ENCODE data around the gene MYO1E. TPM values are rescaled to one million over a fixed set of nuclear protein-coding genes. Genes with fewer than 3 reads are reported as not detected.
"Not testable (repeated sequence)": the region's sequence is repeated elsewhere in the genome, so short reads cannot be mapped to it uniquely, and the experiment has no call there.

Gene MYO1E
- polyA plus RNA-seq, 2 donors = 39.6 to 43.3 TPM

DNA sequence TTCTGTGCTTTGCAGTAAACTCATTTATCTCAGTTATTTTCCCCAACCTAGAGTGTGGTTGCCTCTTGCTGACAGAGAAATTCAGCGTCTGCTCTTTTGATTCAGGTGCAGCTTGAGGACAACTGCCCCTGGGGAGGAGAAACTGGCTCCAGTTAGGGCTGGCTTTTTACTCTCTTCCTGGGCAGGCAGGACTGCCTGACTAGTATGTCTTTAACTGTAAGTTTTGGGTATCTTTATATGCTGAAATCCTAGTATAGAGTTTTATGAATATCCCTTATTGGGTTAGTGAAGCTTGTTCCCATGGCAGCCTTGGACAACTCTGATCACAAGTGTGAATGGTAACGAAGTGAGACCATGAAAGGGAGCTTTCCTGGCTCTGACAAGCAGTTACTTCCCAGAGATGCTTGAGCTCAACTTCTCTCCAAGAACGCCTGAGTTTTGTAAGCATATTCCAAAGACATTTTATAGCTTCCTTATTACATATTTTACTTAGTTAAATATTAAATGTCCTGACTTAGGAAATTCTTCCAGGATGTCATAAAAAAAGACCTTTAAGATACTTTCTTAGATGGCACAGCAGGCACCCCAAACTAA lies 240.6 kb downstream of the MYO1E start:
- peaks cover 0 to 27% of the 10 kb centered on the region in 2 donors for H3K36me3 ChIP-seq (ENCODE audit: control insufficient read depth in 2 of 2, insufficient read depth in 2 of 2, low read length in 1 of 2)
- no peaks in the 10 kb centered on the region for H3K4me1 ChIP-seq (ENCODE audit: control insufficient read depth in 2 of 2, insufficient read depth in 2 of 2, low read length in 1 of 2)
- H3K4me3 ChIP-seq (ENCODE audit: low read depth in 1 of 2, low read length in 2 of 2) = no peak overlapping the region
- WGBS, 2 donors = 93 to 95% methylated on average over 3 of the region's 3 CpGs
- H3K27ac ChIP-seq (ENCODE audit: low read depth in 2 of 2, low read length in 1 of 2) = no peak overlapping the region
- H3K27me3 ChIP-seq (ENCODE audit: control insufficient read depth in 1 of 2, insufficient read depth in 2 of 2, low read length in 2 of 2) = no peaks in the 10 kb centered on the region
- H3K9me3 ChIP-seq (ENCODE audit: control insufficient read depth in 2 of 2, insufficient read depth in 1 of 2, low read depth in 1 of 2, low read length in 1 of 2) = no peaks in the 10 kb centered on the region

DNA sequence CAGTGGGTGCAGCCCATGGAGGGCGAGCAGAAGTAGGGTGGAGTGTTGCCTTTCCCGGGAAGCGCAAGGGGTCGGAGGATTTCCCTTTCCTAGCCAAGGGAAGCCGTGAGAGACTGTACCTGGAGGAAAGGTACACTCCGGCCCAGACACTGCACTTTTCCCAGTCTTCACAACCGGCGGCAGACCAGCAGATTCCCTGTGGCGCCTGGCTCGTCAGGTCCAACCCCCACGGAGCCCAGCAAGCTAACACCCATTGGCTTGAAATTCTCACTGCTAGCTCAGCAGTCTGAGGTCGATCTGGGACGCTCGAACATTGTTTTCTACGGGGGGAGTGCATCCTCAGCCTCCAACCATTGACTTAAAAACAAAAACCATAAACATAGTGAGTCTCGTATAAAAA lies 241.2 kb downstream of the MYO1E start:
- peaks cover 0 to 25% of the 10 kb centered on the region in 2 donors for H3K36me3 ChIP-seq (ENCODE audit: control insufficient read depth in 2 of 2, insufficient read depth in 2 of 2, low read length in 1 of 2)
- no peak overlapping the region for H3K4me3 ChIP-seq (ENCODE audit: low read depth in 1 of 2, low read length in 2 of 2)
- H3K27ac ChIP-seq (ENCODE audit: low read depth in 2 of 2, low read length in 1 of 2) = no peak overlapping the region
- WGBS, 2 donors = 97 to 98% methylated on average over 16 of the region's 16 CpGs
- H3K4me1 ChIP-seq (ENCODE audit: control insufficient read depth in 2 of 2, insufficient read depth in 2 of 2, low read length in 1 of 2) = no peaks in the 10 kb centered on the region
- H3K27me3 ChIP-seq (ENCODE audit: control insufficient read depth in 1 of 2, insufficient read depth in 2 of 2, low read length in 2 of 2) = no peaks in the 10 kb centered on the region
- no peaks in the 10 kb centered on the region for H3K9me3 ChIP-seq (ENCODE audit: control insufficient read depth in 2 of 2, insufficient read depth in 1 of 2, low read depth in 1 of 2, low read length in 1 of 2)

- H3K27ac ChIP-seq (ENCODE audit: low read depth in 2 of 2, low read length in 1 of 2); H3K36me3 ChIP-seq (ENCODE audit: control insufficient read depth in 2 of 2, insufficient read depth in 2 of 2, low read length in 1 of 2); H3K4me3 ChIP-seq (ENCODE audit: low read depth in 1 of 2, low read length in 2 of 2); H3K27me3 ChIP-seq (ENCODE audit: control insufficient read depth in 1 of 2, insufficient read depth in 2 of 2, low read length in 2 of 2); H3K9me3 ChIP-seq (ENCODE audit: control insufficient read depth in 2 of 2, insufficient read depth in 1 of 2, low read depth in 1 of 2, low read length in 1 of 2); H3K4me1 ChIP-seq (ENCODE audit: control insufficient read depth in 2 of 2, insufficient read depth in 2 of 2, low read length in 1 of 2): not testable (repeated sequence)
- WGBS, 2 donors = 86 to 92% methylated on average over 1 of the region's 1 CpG
Measured at GRCh38 chr15:59127255-59127654, 245.4 kb downstream of the MYO1E start.

DNA sequence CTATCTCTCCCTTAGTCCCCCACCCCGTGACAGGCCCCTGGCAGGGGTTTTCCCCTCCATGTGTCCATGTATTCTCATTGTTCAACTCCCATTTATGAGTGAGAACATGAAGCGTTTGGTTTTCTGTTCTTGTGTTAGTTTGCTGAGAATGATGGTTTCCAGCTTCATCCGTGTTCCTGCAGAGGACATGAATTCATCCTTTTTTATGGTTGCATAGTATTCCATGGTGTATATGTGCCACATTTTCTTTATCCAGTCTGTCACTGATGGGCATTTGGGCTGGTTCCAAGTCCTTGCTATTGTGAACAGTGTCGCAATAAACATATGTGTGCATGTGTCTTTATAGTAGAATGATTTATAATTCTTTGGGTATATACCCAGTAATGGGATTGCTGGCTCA lies 247.0 kb downstream of the MYO1E start:
- not testable (repeated sequence) for H3K27me3 ChIP-seq (ENCODE audit: control insufficient read depth in 1 of 2, insufficient read depth in 2 of 2, low read length in 2 of 2); H3K36me3 ChIP-seq (ENCODE audit: control insufficient read depth in 2 of 2, insufficient read depth in 2 of 2, low read length in 1 of 2); H3K9me3 ChIP-seq (ENCODE audit: control insufficient read depth in 2 of 2, insufficient read depth in 1 of 2, low read depth in 1 of 2, low read length in 1 of 2); H3K4me1 ChIP-seq (ENCODE audit: control insufficient read depth in 2 of 2, insufficient read depth in 2 of 2, low read length in 1 of 2); H3K27ac ChIP-seq (ENCODE audit: low read depth in 2 of 2, low read length in 1 of 2); H3K4me3 ChIP-seq (ENCODE audit: low read depth in 1 of 2, low read length in 2 of 2)
- WGBS, 2 donors = 94 to 98% methylated on average over 4 of the region's 4 CpGs

- H3K4me3 ChIP-seq (ENCODE audit: low read depth in 1 of 2, low read length in 2 of 2) = no peak overlapping the region
- WGBS, 2 donors = 81 to 92% methylated on average over 2 of the region's 2 CpGs
- no peak overlapping the region for H3K27ac ChIP-seq (ENCODE audit: low read depth in 2 of 2, low read length in 1 of 2)
- no peaks in the 10 kb centered on the region for H3K9me3 ChIP-seq (ENCODE audit: control insufficient read depth in 2 of 2, insufficient read depth in 1 of 2, low read depth in 1 of 2, low read length in 1 of 2)
- H3K27me3 ChIP-seq (ENCODE audit: control insufficient read depth in 1 of 2, insufficient read depth in 2 of 2, low read length in 2 of 2) = no peaks in the 10 kb centered on the region
- no peaks in the 10 kb centered on the region for H3K36me3 ChIP-seq (ENCODE audit: control insufficient read depth in 2 of 2, insufficient read depth in 2 of 2, low read length in 1 of 2)
- no peaks in the 10 kb centered on the region for H3K4me1 ChIP-seq (ENCODE audit: control insufficient read depth in 2 of 2, insufficient read depth in 2 of 2, low read length in 1 of 2)
Measured at GRCh38 chr15:59124261-59124660, 248.4 kb downstream of the MYO1E start.

GRCh38 chr15:59120937-59121336 lies 251.7 kb downstream of the MYO1E start:
- WGBS, 2 donors = 92 to 93% methylated on average over 5 of the region's 5 CpGs
- H3K27me3 ChIP-seq (ENCODE audit: control insufficient read depth in 1 of 2, insufficient read depth in 2 of 2, low read length in 2 of 2) = no peaks in the 10 kb centered on the region
- H3K4me3 ChIP-seq (ENCODE audit: low read depth in 1 of 2, low read length in 2 of 2) = no peak overlapping the region
- no peaks in the 10 kb centered on the region for H3K4me1 ChIP-seq (ENCODE audit: control insufficient read depth in 2 of 2, insufficient read depth in 2 of 2, low read length in 1 of 2)
- no peak overlapping the region for H3K27ac ChIP-seq (ENCODE audit: low read depth in 2 of 2, low read length in 1 of 2)
- H3K36me3 ChIP-seq (ENCODE audit: control insufficient read depth in 2 of 2, insufficient read depth in 2 of 2, low read length in 1 of 2) = peaks cover 0 to 2% of the 10 kb centered on the region in 2 donors
- no peaks in the 10 kb centered on the region for H3K9me3 ChIP-seq (ENCODE audit: control insufficient read depth in 2 of 2, insufficient read depth in 1 of 2, low read depth in 1 of 2, low read length in 1 of 2)

GRCh38 chr15:59119625-59120024 lies 253.0 kb downstream of the MYO1E start:
- Histone ChIP-seq H3K36me3 (ENCODE audit: control insufficient read depth in 2 of 2, insufficient read depth in 2 of 2, low read length in 1 of 2) (peaks cover 0 to 2% of the 10 kb centered on the region in 2 donors), H3K4me1 (ENCODE audit: control insufficient read depth in 2 of 2, insufficient read depth in 2 of 2, low read length in 1 of 2) (no peaks in the 10 kb centered on the region), H3K27me3 (ENCODE audit: control insufficient read depth in 1 of 2, insufficient read depth in 2 of 2, low read length in 2 of 2) (no peaks in the 10 kb centered on the region), H3K27ac (ENCODE audit: low read depth in 2 of 2, low read length in 1 of 2) (no peak overlapping the region), H3K9me3 (ENCODE audit: control insufficient read depth in 2 of 2, insufficient read depth in 1 of 2, low read depth in 1 of 2, low read length in 1 of 2) (no peaks in the 10 kb centered on the region), H3K4me3 (ENCODE audit: low read depth in 1 of 2, low read length in 2 of 2) (no peak overlapping the region)
- 93 to 94% methylated on average over 5 of the region's 5 CpGs for WGBS, 2 donors

DNA sequence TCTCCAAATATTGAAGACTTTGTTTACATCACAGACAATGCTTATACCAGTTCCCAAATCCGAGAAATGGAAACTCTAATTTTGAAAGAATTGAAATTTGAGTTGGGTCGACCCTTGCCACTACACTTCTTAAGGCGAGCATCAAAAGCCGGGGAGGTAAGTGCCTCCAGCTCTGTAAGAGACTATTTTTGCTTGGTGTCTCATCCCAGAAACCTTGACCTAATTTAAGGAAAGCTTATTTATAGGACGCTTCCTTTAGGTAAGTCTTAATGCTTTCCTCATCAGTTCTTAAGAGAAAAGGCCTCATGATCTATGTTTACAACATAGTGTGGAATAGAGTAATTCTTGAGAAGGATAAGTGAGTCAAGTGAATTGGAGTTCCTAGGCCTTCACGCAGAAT lies 255.9 kb downstream of the MYO1E start:
- Histone ChIP-seq H3K36me3 (ENCODE audit: control insufficient read depth in 2 of 2, insufficient read depth in 2 of 2, low read length in 1 of 2) (peaks cover 0 to 2% of the 10 kb centered on the region in 2 donors), H3K27me3 (ENCODE audit: control insufficient read depth in 1 of 2, insufficient read depth in 2 of 2, low read length in 2 of 2) (no peaks in the 10 kb centered on the region), H3K4me3 (ENCODE audit: low read depth in 1 of 2, low read length in 2 of 2) (no peak overlapping the region), H3K9me3 (ENCODE audit: control insufficient read depth in 2 of 2, insufficient read depth in 1 of 2, low read depth in 1 of 2, low read length in 1 of 2) (no peaks in the 10 kb centered on the region), H3K27ac (ENCODE audit: low read depth in 2 of 2, low read length in 1 of 2) (no peak overlapping the region), H3K4me1 (ENCODE audit: control insufficient read depth in 2 of 2, insufficient read depth in 2 of 2, low read length in 1 of 2) (no peaks in the 10 kb centered on the region)
- WGBS, 2 donors = 97 to 98% methylated on average over 6 of the region's 6 CpGs

- H3K9me3 ChIP-seq (ENCODE audit: control insufficient read depth in 2 of 2, insufficient read depth in 1 of 2, low read depth in 1 of 2, low read length in 1 of 2) = no peaks in the 10 kb centered on the region
- WGBS, 2 donors = 93 to 100% methylated on average over 1 of the region's 1 CpG
- peaks cover 0 to 2% of the 10 kb centered on the region in 2 donors for H3K36me3 ChIP-seq (ENCODE audit: control insufficient read depth in 2 of 2, insufficient read depth in 2 of 2, low read length in 1 of 2)
- H3K4me1 ChIP-seq (ENCODE audit: control insufficient read depth in 2 of 2, insufficient read depth in 2 of 2, low read length in 1 of 2) = no peaks in the 10 kb centered on the region
- H3K27me3 ChIP-seq (ENCODE audit: control insufficient read depth in 1 of 2, insufficient read depth in 2 of 2, low read length in 2 of 2) = no peaks in the 10 kb centered on the region
- H3K27ac ChIP-seq (ENCODE audit: low read depth in 2 of 2, low read length in 1 of 2) = no peak overlapping the region
- no peak overlapping the region for H3K4me3 ChIP-seq (ENCODE audit: low read depth in 1 of 2, low read length in 2 of 2)
Measured at GRCh38 chr15:59116141-59116540, 256.5 kb downstream of the MYO1E start.

DNA sequence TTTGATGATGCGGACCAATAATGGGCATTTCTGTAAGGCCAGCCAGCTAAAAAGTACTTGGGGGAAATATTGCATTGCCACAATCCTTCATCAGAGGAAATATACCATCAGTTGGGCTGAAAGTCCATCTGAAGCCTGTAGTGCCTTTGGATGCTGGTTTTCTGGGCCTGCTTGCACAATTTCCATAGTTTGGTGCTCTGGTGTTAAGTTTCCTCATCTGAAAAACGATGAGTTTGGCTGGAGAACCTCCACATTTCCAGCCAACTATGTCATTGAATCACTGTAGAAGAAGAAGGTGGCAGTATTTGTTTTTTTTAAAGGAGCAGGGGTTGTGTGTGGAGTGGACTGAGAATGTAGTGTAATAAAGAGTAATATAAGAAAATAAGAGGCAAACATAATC lies 257.6 kb downstream of the MYO1E start:
- Histone ChIP-seq H3K4me3 (ENCODE audit: low read depth in 1 of 2, low read length in 2 of 2) (no peak overlapping the region), H3K9me3 (ENCODE audit: control insufficient read depth in 2 of 2, insufficient read depth in 1 of 2, low read depth in 1 of 2, low read length in 1 of 2) (no peaks in the 10 kb centered on the region), H3K27ac (ENCODE audit: low read depth in 2 of 2, low read length in 1 of 2) (no peak overlapping the region), H3K36me3 (ENCODE audit: control insufficient read depth in 2 of 2, insufficient read depth in 2 of 2, low read length in 1 of 2) (peaks cover 0 to 2% of the 10 kb centered on the region in 2 donors), H3K27me3 (ENCODE audit: control insufficient read depth in 1 of 2, insufficient read depth in 2 of 2, low read length in 2 of 2) (no peaks in the 10 kb centered on the region), H3K4me1 (ENCODE audit: control insufficient read depth in 2 of 2, insufficient read depth in 2 of 2, low read length in 1 of 2) (no peaks in the 10 kb centered on the region)
- WGBS, 2 donors = 75 to 83% methylated on average over 2 of the region's 2 CpGs
